HG03139 (cell line): Measurements from ENCODE around the gene CARS2.
A peak's percentile ranks its signal among the peaks of the same experiment; 100 is the strongest.
"Not testable (repeated sequence)": the region's sequence is repeated elsewhere in the genome, so short reads cannot be mapped to it uniquely, and the experiment has no call there.

ENCODE experiments used
- ATAC-seq: cut with Tn5 transposase; IDR thresholded peaks from one replicate; pipeline ENCODE4 v1.9.1; 2021; ENCODE audit not compliant: unreplicated experiment

The CARS2 gene

DNA sequence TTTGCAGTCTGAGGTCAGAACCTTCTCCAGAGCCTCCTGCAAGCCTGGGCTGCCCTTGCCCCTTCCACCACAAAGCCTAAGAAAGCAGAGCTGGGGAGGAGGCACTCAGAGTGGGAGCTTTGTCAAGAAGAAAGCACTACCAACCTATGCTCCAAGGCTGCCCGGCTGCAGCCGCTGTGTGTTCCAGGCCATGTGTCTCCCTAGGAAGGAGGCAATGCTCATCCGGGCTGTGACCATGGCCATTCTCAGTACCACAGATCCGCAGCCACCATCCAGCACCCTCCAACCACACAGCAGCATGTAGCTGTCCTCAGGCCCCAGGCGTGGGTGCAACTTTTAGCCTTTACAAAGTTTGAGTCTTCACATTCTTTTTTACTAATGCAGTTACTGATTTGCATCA, 22.0 kb downstream of the CARS2 start:
- no peak for ATAC-seq

DNA sequence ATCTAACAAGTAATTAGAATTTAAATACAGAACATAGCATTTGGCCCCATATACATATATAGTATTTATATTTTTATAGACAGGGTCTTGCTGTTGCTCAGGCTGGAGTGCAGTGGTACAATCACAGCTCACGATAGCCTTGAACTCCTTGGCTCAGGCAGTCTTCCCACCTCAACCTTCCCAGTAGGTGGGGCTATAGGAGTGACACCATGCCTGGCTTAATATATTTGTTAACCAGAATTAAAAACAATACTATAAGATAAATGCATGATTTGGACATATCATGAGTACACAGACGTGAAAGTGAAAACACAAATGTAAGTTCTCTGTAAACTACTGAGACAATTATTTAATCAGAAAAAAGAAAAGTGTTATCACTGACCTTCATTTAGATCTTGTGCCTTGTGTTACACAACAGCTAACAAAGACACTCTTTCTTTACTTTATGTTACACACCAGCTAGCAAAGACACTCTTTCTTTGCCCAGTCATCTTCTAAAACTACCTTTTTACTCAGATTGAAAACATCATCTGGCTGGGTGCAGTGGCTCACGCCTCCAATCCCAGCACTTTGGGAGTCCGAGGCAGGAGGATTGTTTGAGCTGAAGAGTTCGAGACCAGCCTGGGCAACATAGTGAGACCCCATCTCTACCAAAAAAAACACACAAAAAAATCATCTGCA, 22.6 kb downstream of the CARS2 start:
- ATAC-seq: no peak

DNA sequence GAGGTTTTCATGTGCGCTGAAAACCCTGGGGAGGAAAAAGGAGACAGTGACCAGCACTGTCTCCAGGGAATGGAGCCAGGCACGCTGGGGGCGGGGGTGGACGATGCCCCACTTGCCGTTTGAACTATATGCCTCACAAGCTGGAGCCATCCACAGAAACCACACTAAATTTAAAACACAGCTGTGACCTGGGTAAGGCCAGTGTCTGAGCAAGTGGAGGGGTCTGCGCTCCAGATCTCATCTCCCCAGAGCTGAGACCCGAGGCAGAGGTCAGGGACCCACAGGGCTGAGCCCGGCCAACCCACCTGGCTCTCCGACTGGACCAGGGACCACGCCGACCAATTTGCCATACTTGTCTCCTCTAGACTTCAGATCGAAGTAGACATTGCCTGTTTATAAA, 23.2 kb downstream of the CARS2 start:
- ATAC-seq: no peak

DNA sequence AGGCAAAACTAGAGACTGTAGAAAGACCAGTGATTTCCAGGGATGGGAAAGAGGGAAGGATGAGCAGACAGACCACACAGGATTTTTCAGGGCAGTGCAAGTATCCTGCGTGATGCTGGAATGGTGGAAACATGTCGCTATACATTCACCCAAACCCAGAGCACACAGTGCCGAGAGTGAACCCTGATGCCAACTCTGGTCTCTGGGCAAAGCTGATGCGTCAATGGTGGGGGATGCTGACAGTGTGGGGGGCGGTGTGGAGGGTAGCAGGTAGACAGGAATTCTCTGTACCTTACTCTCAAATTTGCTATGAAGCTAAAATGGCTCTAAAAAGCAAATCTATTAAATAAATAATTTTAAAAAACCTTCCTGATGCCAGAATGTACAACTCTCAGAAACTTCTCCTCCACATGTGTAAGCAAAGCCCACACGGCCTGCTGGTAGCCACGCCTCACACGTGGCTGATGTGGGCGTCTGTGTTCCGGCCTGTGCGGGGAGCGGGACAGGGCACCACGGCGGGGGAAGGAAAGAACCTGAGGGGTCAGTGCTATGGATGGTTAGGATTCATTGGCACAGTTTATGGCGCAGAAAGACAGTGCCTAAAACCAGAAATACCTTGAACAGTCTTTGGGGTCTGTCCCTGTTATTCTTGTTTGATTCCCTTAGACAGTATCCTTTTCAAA, 23.9 kb downstream of the CARS2 start:
- no peak for ATAC-seq

DNA sequence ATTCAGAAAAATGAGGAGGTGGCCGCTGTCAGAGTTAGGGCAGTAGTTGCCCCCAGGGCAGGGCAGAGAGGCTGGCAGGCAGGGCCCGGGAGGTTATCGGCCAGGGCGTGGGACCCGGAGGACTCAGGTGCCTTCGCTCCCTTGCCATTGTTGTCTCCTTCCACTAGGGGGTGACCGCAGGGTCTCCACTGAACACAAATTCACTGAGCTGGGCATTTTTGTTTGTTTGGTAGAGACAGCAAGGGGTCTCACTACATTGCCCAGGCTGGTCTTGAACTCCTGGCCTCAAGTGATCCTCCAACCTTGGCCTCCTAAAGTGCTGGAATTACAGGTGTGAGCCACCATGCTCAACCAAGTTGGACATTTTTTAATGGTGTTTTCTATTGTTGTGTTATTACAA, 25.1 kb downstream of the CARS2 start:
- no peak for ATAC-seq

DNA sequence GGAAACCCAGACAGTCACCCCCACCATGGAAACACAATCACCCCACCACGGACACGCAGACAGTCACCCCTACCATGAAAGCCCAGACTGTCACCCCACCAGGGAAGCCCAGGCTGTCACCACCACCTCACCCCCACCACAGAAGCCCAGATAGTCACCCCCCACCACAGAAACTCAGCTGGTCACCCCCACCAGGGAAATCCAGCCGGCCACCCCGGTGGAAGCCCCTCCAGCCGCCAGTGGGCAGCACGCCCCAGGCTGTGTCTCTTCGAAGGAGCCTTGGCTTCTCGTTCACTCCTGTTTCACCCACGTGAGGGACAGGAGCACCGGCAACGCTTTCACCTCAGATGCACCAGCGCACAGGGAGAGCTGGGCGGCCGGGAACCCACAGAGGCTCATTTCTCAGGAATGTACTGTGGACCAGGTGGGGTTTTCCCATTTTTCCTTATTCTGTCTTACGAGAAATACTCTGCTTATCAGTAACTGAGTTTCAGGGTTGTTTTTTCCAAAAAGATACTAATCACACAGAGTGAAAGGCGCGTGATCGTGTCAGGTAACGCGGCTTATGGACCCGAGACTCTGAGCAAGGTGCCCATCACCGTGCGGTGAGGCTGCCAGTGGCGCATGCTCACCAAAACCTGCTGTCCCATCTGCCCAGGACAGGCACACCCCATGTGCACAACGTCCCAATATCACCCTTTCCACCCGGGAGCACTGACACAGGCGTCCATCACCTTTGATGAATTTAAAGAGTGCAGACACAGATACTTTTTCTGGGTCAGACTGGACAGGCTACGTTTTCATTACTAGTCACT, 28.0 kb downstream of the CARS2 start:
- ATAC-seq: no peak

DNA sequence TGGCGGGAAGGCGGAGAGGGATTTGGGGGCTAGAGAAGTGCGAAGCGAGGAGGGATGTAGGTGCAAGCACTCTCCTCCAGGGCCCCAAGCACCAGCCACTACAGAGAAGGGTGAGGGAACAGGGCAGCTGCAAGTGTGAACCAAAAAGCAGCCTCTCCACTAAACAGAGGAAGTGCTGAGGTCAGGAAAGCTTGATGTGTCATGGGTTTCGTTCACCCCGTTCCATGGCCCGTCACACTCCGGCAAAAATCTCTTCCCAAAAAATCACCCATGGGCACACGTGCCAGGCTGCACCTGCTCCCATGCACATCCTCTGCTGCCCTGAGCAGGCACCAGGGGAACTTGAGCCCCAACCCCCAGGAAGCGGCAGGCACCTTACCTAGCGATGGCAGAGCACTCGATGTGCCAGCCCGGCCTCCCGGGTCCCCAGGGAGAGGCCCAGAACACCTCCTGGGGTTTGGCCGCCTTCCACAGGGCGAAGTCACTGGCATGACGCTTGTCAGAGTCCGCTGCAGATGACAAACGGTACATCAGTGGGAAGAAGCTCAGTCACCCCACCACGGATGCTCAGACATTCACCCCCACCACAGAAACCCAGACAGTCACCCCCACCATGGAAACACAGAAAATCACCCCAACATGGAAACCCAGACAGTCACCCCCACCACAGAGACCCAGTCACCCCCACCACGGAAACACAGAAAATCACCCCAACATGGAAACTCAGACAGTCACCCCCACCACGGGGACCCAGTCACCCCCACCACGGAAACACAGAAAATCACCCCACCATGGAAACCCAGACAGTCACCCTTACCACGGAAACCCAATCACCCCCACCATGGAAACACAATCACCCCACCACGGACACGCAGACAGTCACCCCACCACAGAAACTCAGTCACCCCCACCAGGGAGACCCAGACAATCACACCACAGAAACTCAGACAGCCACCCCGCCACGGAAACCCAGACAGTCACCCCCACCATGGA, 29.0 kb downstream of the CARS2 start:
- peak; percentile 63 for ATAC-seq

DNA sequence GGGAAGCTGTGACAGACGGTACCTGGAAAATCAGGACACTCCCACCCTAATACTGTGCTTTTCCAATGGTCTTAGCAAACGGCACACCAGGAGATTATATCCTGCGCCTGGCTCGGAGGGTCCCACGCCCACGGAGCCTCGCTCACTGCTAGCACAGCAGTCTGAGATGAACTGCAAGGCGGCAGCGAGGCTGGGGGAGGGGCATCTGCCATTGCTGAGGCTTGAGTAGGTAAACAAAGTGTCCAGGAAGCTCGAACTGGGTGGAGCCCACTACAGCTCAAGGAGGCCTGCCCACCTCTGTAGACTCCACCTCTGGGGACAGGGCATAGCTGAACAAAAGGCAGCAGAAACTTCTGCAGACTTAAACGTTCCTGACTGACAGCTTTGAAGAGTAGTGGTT, 36.1 kb downstream of the CARS2 start:
- ATAC-seq: not testable (repeated sequence)

DNA sequence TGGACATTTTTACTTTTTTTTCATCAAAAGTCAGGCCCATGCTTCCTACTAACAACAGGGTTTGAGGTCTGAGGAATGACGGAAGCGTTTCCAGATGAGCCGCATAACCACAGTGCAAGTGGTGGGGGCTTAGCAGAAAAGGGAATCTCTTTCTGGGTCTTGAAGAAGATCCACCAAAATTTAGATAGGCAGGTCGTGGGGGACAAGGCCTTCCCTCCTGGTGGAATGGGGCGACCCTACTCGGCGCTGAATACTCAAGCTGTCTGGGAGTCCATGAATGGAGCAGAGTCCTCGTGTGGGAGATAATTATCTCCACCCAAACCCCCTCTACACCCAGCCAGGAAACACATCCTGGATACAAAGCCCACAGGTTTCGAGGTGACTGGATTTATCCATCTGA, 36.9 kb downstream of the CARS2 start:
- no peak for ATAC-seq

DNA sequence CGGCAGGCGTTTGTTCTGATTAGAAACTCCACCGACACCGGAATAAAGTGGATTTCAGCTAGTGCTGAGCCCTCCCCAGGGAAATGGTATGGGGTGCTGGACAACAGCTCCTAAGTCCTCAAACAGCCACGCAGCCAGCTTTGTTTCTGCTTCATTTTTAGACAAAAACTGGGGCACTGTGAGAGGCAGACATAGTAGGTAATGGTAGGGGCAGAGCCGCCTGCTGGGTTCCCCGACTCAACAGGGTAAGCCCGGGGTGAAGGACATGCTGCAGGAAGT, 39.7 kb downstream of the CARS2 start:
- no peak for ATAC-seq

DNA sequence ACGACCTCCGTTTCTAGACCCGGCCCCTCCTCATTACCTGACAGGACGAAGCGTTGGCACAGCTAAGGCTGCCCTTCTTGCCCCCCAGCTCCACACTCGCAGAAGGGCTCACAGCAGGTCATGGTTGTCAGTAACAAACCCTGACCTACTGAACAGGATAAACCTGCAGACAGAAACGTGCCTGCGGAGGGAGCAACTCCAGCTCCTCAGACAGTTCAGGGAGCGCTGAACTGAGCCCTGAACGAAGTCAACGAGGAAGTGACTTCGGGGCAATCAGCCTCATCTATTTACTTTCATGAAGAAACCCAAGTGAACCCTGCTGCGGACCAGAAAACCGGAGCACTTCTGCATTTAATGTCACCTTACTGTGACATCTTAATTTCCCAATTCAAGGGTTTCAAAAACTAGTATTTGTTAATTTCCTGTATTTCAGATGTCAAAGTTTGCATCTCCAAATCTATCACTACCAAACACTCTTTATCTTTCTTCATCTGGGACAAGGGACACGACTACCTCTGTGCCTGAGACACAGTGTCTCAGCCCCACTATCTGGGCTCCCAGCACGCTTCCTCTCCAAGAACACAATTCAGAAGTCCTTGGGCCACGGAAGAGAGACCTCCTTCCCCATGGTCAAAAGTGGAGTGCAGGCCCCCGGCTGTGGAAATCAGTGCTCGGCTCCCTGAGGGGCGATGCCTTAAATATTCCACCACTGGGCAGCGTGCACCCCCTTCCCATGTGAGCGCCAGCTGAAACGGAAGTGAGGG, 40.2 kb downstream of the CARS2 start:
- no peak for ATAC-seq

DNA sequence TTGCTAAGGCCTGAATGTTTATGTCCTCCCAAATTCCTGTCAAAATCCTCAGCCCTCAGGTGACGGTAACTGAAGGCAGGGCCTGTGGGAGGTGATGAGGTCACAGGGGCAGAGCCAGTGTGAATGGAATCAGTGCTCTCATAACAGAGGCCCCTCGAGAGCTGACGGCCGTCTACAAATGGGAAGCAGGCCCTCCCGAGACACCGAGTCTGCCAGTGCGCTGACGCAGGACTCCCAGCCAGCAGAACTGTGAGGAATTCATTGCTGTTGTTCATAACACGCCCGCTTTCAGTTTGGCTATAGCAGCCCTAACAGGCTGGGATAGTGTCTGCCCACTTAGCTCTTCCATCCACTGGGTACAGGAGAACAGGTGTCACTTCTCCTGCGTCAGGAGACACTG, 41.2 kb downstream of the CARS2 start:
- no peak for ATAC-seq

DNA sequence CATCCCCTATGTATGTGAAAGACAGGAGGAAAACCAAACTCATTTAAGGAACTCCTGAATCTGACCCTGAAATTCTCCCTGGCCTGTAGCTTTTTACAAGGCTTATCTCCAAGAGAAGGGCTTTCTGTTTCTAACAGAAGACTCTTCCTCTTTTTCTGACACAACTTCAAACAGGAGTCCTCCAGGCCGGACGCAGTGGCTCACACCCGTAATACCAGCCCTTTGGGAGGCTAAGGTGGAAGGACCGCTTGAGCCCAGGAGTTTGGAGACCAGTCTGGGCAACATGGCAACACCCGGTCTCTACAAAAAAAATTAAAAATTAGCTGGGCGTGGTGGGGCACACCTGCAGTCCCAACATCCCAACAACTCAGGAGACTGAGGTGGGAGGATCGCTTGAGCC, 41.9 kb downstream of the CARS2 start:
- ATAC-seq: no peak

DNA sequence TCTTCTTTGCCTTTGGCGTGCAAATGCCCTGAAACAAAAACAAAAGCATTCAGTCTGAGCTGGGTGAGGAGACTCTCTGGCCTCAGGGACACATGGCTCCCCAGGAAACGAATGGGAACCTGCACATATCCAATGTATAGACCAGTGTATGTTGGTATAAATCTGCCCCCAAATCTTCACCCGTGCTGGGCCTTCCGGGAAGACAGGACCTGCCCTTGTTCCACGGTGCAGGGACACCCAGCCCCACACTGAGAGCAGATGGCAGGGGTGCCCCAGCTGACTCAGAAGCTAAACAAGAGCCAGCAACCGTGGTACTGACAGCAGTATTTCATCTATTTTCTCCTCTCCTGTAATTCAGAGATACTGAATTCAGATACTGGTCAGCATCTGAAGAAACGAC, 42.4 kb downstream of the CARS2 start:
- ATAC-seq: no peak

DNA sequence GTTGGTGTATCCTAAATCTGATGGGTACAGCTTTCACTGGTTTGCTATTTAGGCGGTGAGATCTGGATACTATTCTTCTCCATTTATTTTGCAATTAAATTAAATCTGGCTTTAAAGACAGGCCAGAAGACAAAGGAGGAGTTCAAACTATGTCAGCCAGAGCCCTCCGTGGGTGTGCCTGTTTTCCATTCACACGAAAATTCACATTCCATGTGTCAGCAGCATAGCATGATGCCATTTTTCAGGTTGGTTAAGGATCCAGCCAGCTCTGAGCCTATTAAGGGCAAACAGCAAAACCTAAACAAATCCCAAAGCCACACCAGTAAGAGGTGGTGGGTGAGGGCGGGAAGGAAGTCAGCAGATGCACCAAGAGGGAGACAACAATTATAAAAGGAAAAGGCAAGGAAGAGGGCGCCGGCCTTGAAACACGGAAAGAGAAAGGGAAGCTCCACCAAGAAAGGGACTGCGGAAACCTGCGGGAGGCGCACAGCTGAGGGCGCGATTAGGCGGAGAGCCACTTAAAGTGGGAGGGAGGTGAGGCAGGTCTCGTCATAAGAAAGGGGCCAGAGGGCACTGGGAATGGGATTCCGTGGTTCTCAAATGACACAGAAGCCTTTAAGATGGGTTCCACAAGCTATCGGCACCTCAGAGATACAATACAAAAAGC, 43.0 kb downstream of the CARS2 start:
- no peak for ATAC-seq

DNA sequence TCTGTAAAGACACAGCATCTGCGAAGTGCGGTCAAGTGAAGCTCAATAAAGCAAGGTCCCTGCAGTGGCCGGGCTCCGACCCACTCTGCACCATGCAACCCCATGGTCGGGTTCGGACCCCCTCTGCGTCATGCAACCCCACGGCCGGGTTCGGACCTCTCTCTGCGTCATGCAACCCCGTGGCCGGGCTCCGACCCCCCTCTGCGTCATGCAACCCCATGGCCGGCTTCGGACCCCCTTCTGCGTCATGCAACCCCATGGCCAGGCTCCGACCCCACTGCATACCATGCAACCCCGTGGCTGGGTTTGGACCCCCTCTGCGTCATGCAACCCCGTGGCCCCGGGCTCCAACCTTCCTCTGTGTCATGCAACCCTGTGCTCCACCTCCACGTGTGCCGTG, 43.8 kb downstream of the CARS2 start:
- no peak for ATAC-seq

DNA sequence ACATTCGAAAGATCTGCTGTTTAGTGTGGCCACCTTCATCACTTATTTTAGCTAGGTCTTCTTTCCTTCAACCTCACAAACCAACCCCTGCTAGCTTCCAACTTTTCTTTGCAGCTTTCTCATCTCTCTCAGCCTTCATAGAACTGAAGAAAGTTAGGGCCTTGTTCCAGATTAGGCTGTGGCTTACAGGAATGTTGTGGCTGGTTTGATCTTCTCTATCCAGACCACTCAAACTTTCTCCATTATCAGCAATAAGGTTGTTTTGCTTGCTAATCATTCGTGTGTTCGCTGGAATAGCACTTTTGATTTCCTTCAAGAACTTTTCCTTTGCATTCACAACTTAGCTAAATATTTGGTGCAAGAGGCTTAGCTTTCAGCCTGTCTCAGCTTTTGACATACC, 44.7 kb downstream of the CARS2 start:
- no peak for ATAC-seq

DNA sequence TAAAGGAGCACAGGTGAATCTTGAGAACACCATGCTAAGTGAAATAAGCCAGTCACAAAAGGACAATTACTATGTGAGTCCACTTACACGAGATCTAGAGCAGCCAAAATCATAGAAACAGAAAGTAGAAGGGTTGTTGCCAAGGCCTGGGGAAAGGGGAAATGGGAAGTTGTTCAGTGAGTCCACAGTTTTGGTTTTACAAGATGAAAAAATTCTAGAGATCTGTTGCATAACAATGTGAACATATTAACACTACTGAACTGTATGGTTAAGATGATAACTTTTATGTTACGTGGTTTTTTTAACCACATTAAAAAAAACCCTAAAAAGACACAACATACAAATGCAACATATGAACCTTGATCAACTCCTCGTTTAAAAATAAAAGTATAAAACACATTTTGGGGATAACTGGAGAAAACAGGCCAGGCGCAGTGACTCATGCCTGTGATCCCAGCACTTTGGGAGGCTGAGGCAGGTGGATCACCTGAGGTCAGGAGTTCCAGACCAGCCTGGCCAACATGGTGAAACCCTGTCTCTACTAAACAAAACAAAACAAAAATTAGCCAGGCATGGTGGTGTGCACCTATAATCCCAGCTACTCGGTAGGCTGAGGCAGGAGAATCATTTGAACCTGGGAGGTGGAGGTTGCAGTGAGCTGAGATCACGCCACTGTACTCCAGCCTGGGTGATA, 47.6 kb downstream of the CARS2 start:
- peak; percentile 87 for ATAC-seq

DNA sequence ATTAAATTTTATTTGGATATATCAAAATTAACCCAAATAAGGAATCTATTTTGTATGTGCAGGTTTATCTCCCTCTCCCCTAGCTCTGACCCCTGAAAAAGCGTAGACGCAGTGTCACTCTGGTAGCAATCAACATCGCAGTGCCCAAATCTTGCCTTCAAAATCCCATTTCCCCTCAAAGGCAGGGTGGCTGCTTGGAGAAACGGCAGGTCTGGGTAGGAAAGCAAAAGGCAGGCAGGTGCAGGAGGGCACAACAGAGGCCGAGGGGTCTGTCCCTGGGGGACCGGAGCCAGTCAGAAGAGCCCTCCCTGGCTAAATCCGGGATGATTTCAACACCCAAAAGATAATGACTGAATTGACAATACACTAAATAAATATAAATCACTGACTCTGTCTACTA, 48.7 kb downstream of the CARS2 start:
- ATAC-seq: no peak
